H9 (cell line): ENCODE results near the gene KRTAP5-4. TPM values are rescaled to one million over a fixed set of nuclear protein-coding genes. Genes with fewer than 3 reads are reported as not detected.

Experiments used
- DNase-seq: peaks from one replicate; pipeline ENCODE4 v3.0.0-alpha.2; 2017
- H2AFZ ChIP-seq: one replicate; pipeline ENCODE4 v1.6.1; 2013; ENCODE audit warnings: mild to moderate bottlenecking, low read length, control low read depth, moderate library complexity
- H2AK5ac ChIP-seq: 2 replicates; pipeline ENCODE4 v1.6.1; 2013; ENCODE audit warnings: low read length, control low read depth, mixed read lengths; ENCODE audit not compliant: insufficient read length
- H2BK120ac ChIP-seq: one replicate; pipeline ENCODE4 v1.6.1; 2013; ENCODE audit warnings: low read depth, mild to moderate bottlenecking, low read length, control low read depth, inconsistent platforms; ENCODE audit not compliant: poor library complexity, severe bottlenecking
- H2BK12ac ChIP-seq: 2 replicates; pipeline ENCODE4 v1.6.1; 2013; ENCODE audit warnings: low read length, control low read depth, mixed read lengths, low read depth; ENCODE audit not compliant: insufficient read length
- H2BK15ac ChIP-seq: 2 replicates; pipeline ENCODE4 v1.6.1; 2013; ENCODE audit warnings: low read depth, low read length, control low read depth
- H2BK20ac ChIP-seq: one replicate; pipeline ENCODE4 v1.6.1; 2013; ENCODE audit warnings: low read depth, mild to moderate bottlenecking, low read length, control low read depth, inconsistent platforms; ENCODE audit not compliant: poor library complexity, severe bottlenecking
- H2BK5ac ChIP-seq: 2 replicates; pipeline ENCODE4 v1.6.1; 2013; ENCODE audit warnings: low read length, control low read depth, mixed read lengths; ENCODE audit not compliant: insufficient read length
- H3K14ac ChIP-seq: 2 replicates; pipeline ENCODE4 v1.6.1; 2013; ENCODE audit warnings: low read length, control low read depth; ENCODE audit not compliant: insufficient read depth
- H3K18ac ChIP-seq: 2 replicates; pipeline ENCODE4 v1.6.1; 2013; ENCODE audit warnings: low read depth, mild to moderate bottlenecking, mixed read lengths, low read length, control low read depth; ENCODE audit not compliant: insufficient read length
- H3K23ac ChIP-seq: 2 replicates; pipeline ENCODE4 v1.6.1; 2013; ENCODE audit warnings: low read length, control low read depth, mixed read lengths, low read depth; ENCODE audit not compliant: insufficient read length
- H3K23me2 ChIP-seq: 2 replicates; pipeline ENCODE4 v1.6.1; 2013; ENCODE audit warnings: low read depth, mild to moderate bottlenecking, mixed read lengths, low read length, control low read depth; ENCODE audit not compliant: insufficient read length, poor library complexity, severe bottlenecking
- H3K27ac ChIP-seq: 2 replicates; pipeline ENCODE4 v1.5.1; 2013; ENCODE audit warnings: low read length, control low read depth, mixed read lengths, low read depth; ENCODE audit not compliant: insufficient read length
- H3K27me3 ChIP-seq: 2 replicates; pipeline ENCODE4 v1.6.1; 2013; ENCODE audit warnings: low read length, control low read depth, inconsistent platforms; ENCODE audit not compliant: insufficient read depth
- H3K4ac ChIP-seq: 2 replicates; pipeline ENCODE4 v1.6.1; 2013; ENCODE audit warnings: low read depth, mild to moderate bottlenecking, control low read depth, inconsistent platforms, low read length, moderate library complexity
- H3K4me1 ChIP-seq: 2 replicates; pipeline ENCODE4 v1.6.1; 2013; ENCODE audit warnings: low read length, control low read depth, inconsistent platforms; ENCODE audit not compliant: insufficient read depth
- H3K4me2 ChIP-seq: 2 replicates; pipeline ENCODE4 v1.6.1; 2013; ENCODE audit warnings: low read length, control low read depth, mixed read lengths; ENCODE audit not compliant: insufficient read length, insufficient read depth
- H3K56ac ChIP-seq: 2 replicates; pipeline ENCODE4 v1.6.1; 2013; ENCODE audit warnings: low read depth, mild to moderate bottlenecking, mixed read lengths, low read length, control low read depth; ENCODE audit not compliant: insufficient read length
- H3K79me1 ChIP-seq: 2 replicates; pipeline ENCODE4 v1.6.1; 2013; ENCODE audit warnings: low read depth, mild to moderate bottlenecking, moderate library complexity, low read length, control low read depth, inconsistent platforms; ENCODE audit not compliant: insufficient read depth, poor library complexity, severe bottlenecking
- H3K79me2 ChIP-seq: 2 replicates; pipeline ENCODE4 v1.6.1; 2013; ENCODE audit warnings: low read length, control low read depth, inconsistent platforms; ENCODE audit not compliant: insufficient read depth
- H3K9ac ChIP-seq: 2 replicates; pipeline ENCODE4 v1.6.1; 2013; ENCODE audit warnings: low read length, control low read depth, mixed read lengths; ENCODE audit not compliant: insufficient read length; ENCODE audit errors: extremely low read depth
- H3K9me3 ChIP-seq: one replicate; pipeline ENCODE4 v1.6.1; 2013; ENCODE audit warnings: low read depth, low read length, inconsistent platforms; ENCODE audit not compliant: control insufficient read depth
- H3T11ph ChIP-seq: one replicate; pipeline ENCODE4 v1.6.1; 2013; ENCODE audit warnings: mild to moderate bottlenecking, low read length, control low read depth, inconsistent platforms
- H4K20me1 ChIP-seq: one replicate; pipeline ENCODE4 v1.6.1; 2013; ENCODE audit not compliant: control insufficient read depth, insufficient read length, insufficient read depth
- H4K5ac ChIP-seq: 2 replicates; pipeline ENCODE4 v1.6.1; 2013; ENCODE audit warnings: low read depth, mild to moderate bottlenecking, mixed read lengths, low read length, control low read depth; ENCODE audit not compliant: insufficient read length
- H4K8ac ChIP-seq: replicated peaks from 2 replicates; pipeline ENCODE4 v1.6.1; 2013; ENCODE audit warnings: low read length, control low read depth, mixed read lengths, low read depth; ENCODE audit not compliant: insufficient read length
- H4K91ac ChIP-seq: 2 replicates; pipeline ENCODE4 v1.6.1; 2013; ENCODE audit warnings: low read depth, mild to moderate bottlenecking, moderate library complexity, mixed read lengths, low read length, control low read depth; ENCODE audit not compliant: insufficient read length
- H3K27ac Mint-ChIP-seq, 3 experiments: 2 replicates in 2 of 3; 3 replicates in 1 of 3; pipeline ENCODE4 v1.8.0; 2020 to 2021; ENCODE audit warnings: mixed read lengths in 3 of 3, mild to moderate bottlenecking in 1 of 3, moderate library complexity in 1 of 3
- H3K27me3 Mint-ChIP-seq: 2 replicates; pipeline ENCODE4 v1.8.0; 2021; ENCODE audit warnings: low read depth, mild to moderate bottlenecking, moderate library complexity, mixed read lengths
- H3K36me3 Mint-ChIP-seq, 3 experiments: 2 replicates in 2 of 3; 3 replicates in 1 of 3; pipeline ENCODE4 v1.8.0; 2020 to 2021; ENCODE audit warnings: low read depth in 3 of 3, mixed read lengths in 3 of 3; ENCODE audit not compliant: insufficient read depth in 1 of 3
- H3K4me1 Mint-ChIP-seq, 2 experiments: 2 replicates each; pipeline ENCODE4 v1.8.0; 2020; ENCODE audit warnings: mixed read lengths in 2 of 2
- H3K4me3 Mint-ChIP-seq, 2 experiments: 2 replicates in 1 of 2; 3 replicates in 1 of 2; pipeline ENCODE4 v1.8.0; 2020 to 2021; ENCODE audit warnings: mild to moderate bottlenecking in 2 of 2, mixed read lengths in 2 of 2, moderate library complexity in 1 of 2
- H3K9me3 Mint-ChIP-seq, 2 experiments: 2 replicates in 1 of 2; 3 replicates in 1 of 2; pipeline ENCODE4 v1.8.0; 2020; ENCODE audit warnings: mild to moderate bottlenecking in 2 of 2, mixed read lengths in 2 of 2, moderate library complexity in 1 of 2
- CTCF ChIP-seq: fragments of 200-600 bp; sonication (generic); conservative IDR thresholded peaks from 3 replicates; pipeline ENCODE4 v1.8.0; 2021; ENCODE audit warnings: antibody characterized with exemption, mild to moderate bottlenecking
- WGBS: extraction: QIAGEN DNeasy Blood & Tissue Kit; methylation state at CpG from one replicate; pipeline ENCODE4 v1.1.7; 2013; ENCODE audit warnings: missing lambda C conversion rate, low lambda C conversion rate, mixed read lengths; ENCODE audit not compliant: insufficient read length; ENCODE audit errors: extremely low coverage; 5-methylcytosine and 5-hydroxymethylcytosine counted together
- total RNA-seq: library from RNA; stranded (reverse); gene quantifications from 2 replicates; pipeline ENCODE4 v1.2.1, GENCODE V29; 2021

The KRTAP5-4 gene
- total RNA-seq, 1 experiment from 2014 or later: not detected

- H3K18ac ChIP-seq: no peak overlapping the region
- no peak overlapping the region for H3K9ac ChIP-seq
- no peak overlapping the region for H2AK5ac ChIP-seq
- H3K36me3 Mint-ChIP-seq: no peaks in the 10 kb centered on the region
- no peaks in the 10 kb centered on the region for H3K9me3 Mint-ChIP-seq
- no peak overlapping the region for H2BK15ac ChIP-seq
- no peak overlapping the region for H4K5ac ChIP-seq
- no peaks in the 10 kb centered on the region for H4K20me1 ChIP-seq
- H3K9me3 ChIP-seq: no peaks in the 10 kb centered on the region
- H2BK120ac ChIP-seq: no peak overlapping the region
- H2AFZ ChIP-seq: no peak overlapping the region
- no peak overlapping the region for H3K4me2 ChIP-seq
- TF ChIP-seq CTCF: no peak
- H3K4ac ChIP-seq: no peak overlapping the region
- peaks cover 53% of the 10 kb centered on the region for H3K27me3 Mint-ChIP-seq
- H2BK12ac ChIP-seq: no peak overlapping the region
- H3K27ac Mint-ChIP-seq: no peak overlapping the region
- no peaks in the 10 kb centered on the region for H3K27me3 ChIP-seq
- H4K91ac ChIP-seq: no peak overlapping the region
- no peak overlapping the region for H3K27ac ChIP-seq
- no peak overlapping the region for H4K8ac ChIP-seq
- WGBS: no CpG with 5 or more reads among the region's 19 CpGs
- no peak overlapping the region for H3K4me3 Mint-ChIP-seq
- H3K23me2 ChIP-seq: no peaks in the 10 kb centered on the region
- H3K56ac ChIP-seq: no peak overlapping the region
- no peak for DNase-seq
- H3K4me1 ChIP-seq: no peaks in the 10 kb centered on the region; the same call in 1 of the 2 replicates
- H3K23ac ChIP-seq: no peak overlapping the region
- peaks cover 5 to 7% of the 10 kb centered on the region in 2 experiments for H3K4me1 Mint-ChIP-seq
- no peak overlapping the region for H3K14ac ChIP-seq
- no peak overlapping the region for H2BK5ac ChIP-seq
- no peaks in the 10 kb centered on the region for H3K79me1 ChIP-seq
- no peaks in the 10 kb centered on the region for H3K79me2 ChIP-seq
- H3T11ph ChIP-seq: no peak overlapping the region
- H2BK20ac ChIP-seq: no peak overlapping the region
Measured at GRCh38 chr11:1636291-1636950, 14.5 kb upstream of the KRTAP5-4 start.
